HG02571 (cell line): ENCODE measurements around the gene EMILIN2.
"Not testable (repeated sequence)": the region's sequence is repeated elsewhere in the genome, so short reads cannot be mapped to it uniquely, and the experiment has no call there.

Experiments
- ATAC-seq: cut with Tn5 transposase; IDR thresholded peaks from one replicate; pipeline ENCODE4 v1.9.1; 2021; ENCODE audit warnings: mild to moderate bottlenecking, moderate library complexity; ENCODE audit not compliant: unreplicated experiment

The EMILIN2 gene

DNA sequence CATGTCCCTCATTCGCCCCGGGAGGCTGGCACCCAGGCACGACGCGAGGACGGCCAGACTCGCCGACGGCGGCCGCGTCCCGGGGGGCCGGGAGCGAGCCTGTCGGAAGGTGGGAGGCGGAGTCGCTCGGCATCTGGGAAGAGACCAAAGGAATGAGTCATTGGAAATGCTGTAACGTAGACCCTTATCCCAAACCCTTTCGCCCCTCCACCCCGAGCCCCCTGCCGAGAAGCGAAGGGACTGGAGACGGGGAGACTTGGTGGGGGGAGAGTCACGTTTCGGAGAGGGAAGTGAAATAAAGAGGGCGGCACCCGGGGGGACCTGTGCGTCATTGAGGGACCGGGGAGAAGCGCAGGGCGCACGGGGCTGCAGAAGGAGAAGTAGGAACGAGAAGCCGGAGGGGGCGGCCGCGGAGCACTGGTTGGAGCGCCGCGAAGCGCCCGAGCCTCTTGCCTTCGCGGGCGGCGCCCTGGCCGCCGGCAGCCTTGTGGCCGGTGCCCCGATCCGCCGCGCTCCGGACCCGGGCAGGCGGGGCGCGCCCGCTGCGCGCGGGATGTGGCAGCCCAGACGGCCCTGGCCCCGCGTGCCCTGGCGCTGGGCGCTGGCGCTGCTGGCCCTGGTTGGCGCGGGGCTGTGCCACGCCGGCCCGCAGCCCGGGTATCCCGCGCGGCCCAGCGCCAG is at the start of gene EMILIN2:
TSS of gene EMILIN2 (plus strand) at position 371 of the 681 bp plus-strand sequence. CDS start at position 554, 183 bp downstream.
- peak; percentile 44 for ATAC-seq

DNA sequence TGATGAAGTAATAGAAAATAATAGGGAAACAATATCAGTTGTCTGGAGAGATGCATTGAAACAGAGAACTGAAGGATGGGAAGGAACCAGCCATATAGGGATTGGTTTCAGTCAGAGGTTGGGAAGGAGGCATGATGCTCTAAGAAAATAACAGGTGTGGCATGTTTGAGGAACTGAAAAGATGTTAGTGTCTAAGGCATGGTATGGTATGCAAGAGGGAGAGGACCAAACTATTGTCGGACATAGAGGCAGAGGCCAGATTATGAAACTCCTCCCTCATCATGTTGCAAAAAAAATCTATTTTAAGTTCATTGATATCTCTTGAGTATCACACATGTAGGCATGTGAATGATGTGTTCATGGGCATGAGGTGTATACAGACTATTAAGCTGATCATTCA is 48.9 kb upstream of the EMILIN2 start:
- ATAC-seq, result peak; percentile 61

- ATAC-seq, result no peak
Observed at GRCh38 chr18:2799369-2799768, 47.4 kb upstream of the EMILIN2 start.

- no peak for ATAC-seq
Observed at GRCh38 chr18:2805970-2806943, 40.5 kb upstream of the EMILIN2 start.

DNA sequence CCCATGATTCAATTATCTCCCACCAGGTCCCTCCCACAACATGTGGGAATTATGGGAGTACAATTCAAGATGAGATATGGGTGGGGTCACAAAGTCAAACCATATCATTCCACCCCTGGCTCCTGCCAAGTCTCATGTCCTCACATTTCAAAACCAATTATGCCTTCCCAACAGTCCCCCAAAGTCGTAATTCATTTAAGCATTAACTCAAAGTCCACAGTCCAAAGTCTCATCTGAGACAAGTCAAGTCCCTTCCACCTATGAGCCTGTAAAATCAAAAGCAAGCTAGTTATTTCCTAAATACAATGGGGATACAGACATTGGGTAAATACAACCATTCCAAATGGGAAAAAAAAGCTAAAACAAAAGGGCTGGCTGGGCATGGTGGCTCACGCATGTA is 38.2 kb upstream of the EMILIN2 start:
- not testable (repeated sequence) for ATAC-seq

GRCh38 chr18:2809666-2810183 is 37.1 kb upstream of the EMILIN2 start:
- not testable (repeated sequence) for ATAC-seq

- ATAC-seq, result no peak
Observed at GRCh38 chr18:2811416-2811815, 35.4 kb upstream of the EMILIN2 start.

- no peak for ATAC-seq
Observed at GRCh38 chr18:2814928-2815327, 31.9 kb upstream of the EMILIN2 start.

DNA sequence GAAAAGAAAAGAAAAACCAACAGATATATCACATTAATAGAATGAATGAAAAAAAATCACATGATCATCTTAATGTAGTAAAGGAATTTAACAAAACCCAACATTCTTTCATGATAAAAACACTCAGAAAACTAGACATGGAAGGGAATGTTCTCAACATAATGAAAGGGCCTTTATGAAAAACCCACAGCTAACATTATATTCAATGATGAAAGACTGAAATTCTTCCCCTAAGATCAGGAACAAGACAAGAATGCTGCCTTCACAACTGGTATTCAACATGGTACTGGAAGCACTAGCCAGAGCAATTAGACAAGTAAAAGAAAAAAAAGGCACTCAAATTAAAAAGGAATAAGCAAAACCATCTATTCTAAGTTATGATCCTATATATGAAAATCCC is 28.5 kb upstream of the EMILIN2 start:
- ATAC-seq, result no peak

DNA sequence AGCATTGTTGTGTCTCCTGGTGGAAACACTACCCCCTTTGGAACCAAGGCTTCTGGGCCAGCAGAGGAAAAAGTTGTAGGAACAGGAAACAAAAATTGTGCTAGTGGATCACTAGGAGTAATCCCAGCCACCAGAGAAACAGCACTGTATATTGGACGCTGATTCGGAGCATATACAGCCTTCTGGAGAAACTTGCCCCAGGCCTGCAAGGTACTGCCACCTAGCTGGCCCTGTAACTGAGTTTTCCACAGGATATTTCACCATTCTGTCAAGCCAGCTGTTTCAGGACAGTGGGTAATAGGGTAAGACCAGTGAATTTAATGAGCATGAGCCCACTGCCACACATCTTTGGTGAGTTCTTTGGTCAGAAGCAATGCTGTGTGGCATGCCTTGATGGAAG is 25.1 kb upstream of the EMILIN2 start:
- ATAC-seq, result no peak

DNA sequence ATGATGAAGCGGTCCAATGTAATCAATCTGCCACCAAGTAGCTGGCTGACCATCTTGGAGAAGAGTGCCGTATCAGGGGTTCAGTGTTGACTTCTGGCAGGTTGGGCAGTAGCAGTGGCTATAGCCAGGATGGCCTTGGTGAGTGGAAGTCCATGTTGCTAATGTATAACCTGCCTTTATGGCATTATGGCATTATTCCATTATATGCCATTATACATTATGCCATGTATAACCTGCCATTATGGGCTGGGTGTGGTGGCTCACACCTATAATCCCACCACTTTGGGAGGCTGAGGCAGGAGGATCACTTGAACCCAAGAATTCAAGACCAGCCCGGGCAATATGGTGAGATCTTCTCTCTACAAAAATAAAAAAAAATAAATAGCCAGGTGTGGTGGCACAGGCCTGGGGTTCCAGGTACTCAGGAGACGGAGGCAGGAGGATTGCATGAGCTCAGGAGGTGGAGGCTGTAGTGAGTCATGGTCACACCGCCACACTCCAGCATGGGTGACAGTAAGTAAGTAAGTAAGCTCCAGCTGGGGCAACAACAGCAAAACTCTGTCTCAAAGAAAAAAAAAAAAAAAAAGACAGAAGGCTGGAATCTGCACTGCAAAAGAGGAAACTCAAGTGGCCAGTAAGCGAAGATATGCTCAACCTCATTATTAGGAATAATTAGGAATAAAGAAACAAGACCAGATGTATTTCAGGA is 24.4 kb upstream of the EMILIN2 start:
- no peak for ATAC-seq

DNA sequence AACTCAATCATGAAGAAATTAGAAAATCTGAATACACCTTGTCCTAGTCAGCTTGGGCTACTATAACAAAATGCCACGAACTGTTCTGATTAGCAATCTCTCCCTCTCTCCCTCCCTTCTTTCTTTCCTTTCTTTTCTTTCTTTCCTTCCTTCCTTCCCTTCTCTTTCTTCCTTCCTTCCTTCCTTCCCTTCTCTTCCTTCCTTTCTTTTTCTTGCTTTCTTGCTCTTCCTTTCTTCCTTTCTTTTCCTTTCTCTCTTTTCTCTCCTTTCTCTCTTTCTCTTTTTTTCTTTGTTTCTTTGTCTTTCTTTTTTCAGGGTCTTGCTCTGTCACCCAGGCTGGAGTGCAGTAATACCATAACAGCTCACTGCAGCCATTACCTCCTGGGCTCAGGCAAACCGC is 23.6 kb upstream of the EMILIN2 start:
- ATAC-seq, result no peak

- no peak for ATAC-seq
Observed at GRCh38 chr18:2823966-2824365, 22.8 kb upstream of the EMILIN2 start.

GRCh38 chr18:2824865-2825264 is 21.9 kb upstream of the EMILIN2 start:
- ATAC-seq, result no peak

GRCh38 chr18:2825613-2826175 is 21.1 kb upstream of the EMILIN2 start:
- ATAC-seq, result no peak

DNA sequence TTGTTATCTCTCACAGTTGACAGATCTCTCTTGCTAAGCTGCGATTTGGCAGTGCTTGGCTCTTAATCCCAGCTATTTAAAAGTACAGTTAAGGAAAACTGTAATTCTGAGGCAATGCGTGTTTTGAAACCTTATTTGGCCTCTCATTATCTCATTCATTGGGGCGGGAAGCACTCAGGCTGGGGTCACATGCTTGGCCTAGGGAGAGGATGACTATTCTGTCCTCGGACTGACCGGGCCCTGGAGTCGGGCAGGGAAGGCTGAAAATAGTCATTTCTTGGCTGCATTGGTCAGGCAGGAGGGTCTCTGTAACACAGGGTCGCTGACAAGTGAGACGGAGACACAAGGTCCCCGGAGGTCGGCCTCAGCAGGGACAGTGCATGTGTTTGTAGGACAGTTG is 20.2 kb upstream of the EMILIN2 start:
- ATAC-seq, result no peak

GRCh38 chr18:2827061-2827460 is 19.7 kb upstream of the EMILIN2 start:
- ATAC-seq, result no peak

DNA sequence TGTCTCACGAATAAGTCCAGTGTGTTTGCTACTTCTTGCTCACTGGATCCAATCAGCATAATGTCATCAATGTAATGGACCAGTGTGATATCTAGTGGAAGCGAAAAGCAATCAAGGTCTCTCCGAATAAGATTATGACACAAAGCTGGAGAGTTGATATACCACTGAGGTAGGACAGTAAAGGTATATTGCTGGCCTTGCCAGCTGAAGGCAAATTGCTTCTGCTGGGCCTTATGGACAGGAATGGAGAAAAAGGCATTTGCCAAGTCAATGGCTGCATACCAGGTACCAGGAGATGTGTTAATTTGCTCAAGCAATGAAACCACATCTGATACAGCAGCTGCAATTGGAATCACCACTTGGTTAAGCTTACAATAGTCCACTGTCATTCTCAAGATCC is 10.7 kb upstream of the EMILIN2 start:
- ATAC-seq, result not testable (repeated sequence)

GRCh38 chr18:2837290-2837689 is 9.5 kb upstream of the EMILIN2 start:
- ATAC-seq, result not testable (repeated sequence)

- ATAC-seq, result no peak
Observed at GRCh38 chr18:2839202-2839601, 7.6 kb upstream of the EMILIN2 start.

DNA sequence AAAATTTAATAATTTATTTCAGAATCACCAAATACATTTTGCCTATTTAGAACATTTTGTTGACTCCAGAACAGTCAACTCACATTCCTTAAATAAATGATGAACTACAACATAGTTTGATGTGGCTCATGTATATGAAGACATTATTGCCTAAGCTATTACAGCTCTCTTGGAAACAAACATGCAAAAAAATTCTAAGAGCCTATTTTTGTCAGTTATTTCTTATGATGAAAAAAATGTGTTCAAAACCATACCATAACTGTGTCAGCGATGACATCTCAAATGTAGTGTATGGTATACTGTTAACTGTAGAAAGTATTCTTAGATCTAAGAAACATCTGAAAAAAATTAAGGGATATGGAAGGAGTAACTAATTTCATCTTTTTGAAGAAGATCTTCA is 6.3 kb upstream of the EMILIN2 start:
- ATAC-seq, result no peak
